HL-60 (cell line): ENCODE data around the gene MOB3B.

Experiments used
- DNase-seq, 2 experiments: peaks; one replicate each; pipeline ENCODE4 v3.0.0-alpha.2; 2010 to 2020; ENCODE audit warnings: low read depth in 1 of 2, low spot score in 1 of 2
- H3K27ac ChIP-seq: fragments of 250-450 bp; sonication (Bioruptor Pico); replicated peaks from 2 replicates; pipeline ENCODE4 v1.5.1; 2020; ENCODE audit warnings: mild to moderate bottlenecking, moderate library complexity
- H3K27me3 ChIP-seq: fragments of 250-450 bp; sonication (Bioruptor Pico); 2 replicates; pipeline ENCODE4 v1.5.1; 2021; ENCODE audit warnings: mild to moderate bottlenecking, moderate library complexity; ENCODE audit not compliant: insufficient read depth, poor library complexity, severe bottlenecking
- H3K4me3 ChIP-seq: replicated peaks from 2 replicates; pipeline ENCODE4 v1.5.1; 2011; ENCODE audit warnings: mild to moderate bottlenecking, control low read depth, low read length; ENCODE audit not compliant: insufficient read depth
- GABPA ChIP-seq: IDR thresholded peaks from 2 replicates; pipeline ENCODE4 v1.6.1; 2012; ENCODE audit warnings: low read depth
- POLR2AphosphoS5 ChIP-seq: IDR thresholded peaks from 2 replicates; pipeline ENCODE4 v1.6.1; 2012; ENCODE audit warnings: low read depth
- SPI1 ChIP-seq: IDR thresholded peaks from 2 replicates; pipeline ENCODE4 v1.6.1; 2012; ENCODE audit warnings: low read depth, mild to moderate bottlenecking, borderline replicate concordance
- TF ChIP-seq, protein P1 (sequence below): IDR thresholded peaks from 2 replicates; pipeline ENCODE4 v1.6.1; 2012; ENCODE audit warnings: low read depth; ENCODE audit not compliant: insufficient replicate concordance
- TF ChIP-seq, protein P2 (sequence below): IDR thresholded peaks from one replicate; pipeline ENCODE4 v1.5.1; 2011; ENCODE audit warnings: low read length, control low read depth, inconsistent platforms; ENCODE audit not compliant: insufficient read depth

The MOB3B gene

DNA sequence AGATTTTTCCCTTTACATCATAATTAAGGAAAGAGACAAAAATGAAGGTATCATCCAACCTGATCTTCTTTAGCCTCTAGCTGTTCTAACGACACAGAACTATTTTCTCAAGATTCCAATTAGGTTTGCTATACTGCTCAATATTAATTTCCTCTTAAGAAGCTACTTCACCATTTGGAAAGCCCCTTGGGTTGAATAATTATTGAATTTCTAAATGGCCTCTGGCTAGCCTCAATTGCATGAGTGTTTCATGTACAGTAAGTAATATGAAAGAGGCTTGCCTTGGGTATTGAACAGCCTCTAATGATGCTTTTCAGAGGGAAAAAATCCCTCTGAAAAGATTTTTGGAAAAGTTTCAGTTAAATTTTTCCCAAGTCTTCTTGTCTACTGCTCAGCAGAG is 3.7 kb upstream of the MOB3B start:
- no peak for DNase-seq
- H3K27me3 ChIP-seq: no peaks in the 10 kb centered on the region
- H3K27ac ChIP-seq: no peak overlapping the region
- TF ChIP-seq SPI1: no peak
- TF ChIP-seq, protein P1, sequence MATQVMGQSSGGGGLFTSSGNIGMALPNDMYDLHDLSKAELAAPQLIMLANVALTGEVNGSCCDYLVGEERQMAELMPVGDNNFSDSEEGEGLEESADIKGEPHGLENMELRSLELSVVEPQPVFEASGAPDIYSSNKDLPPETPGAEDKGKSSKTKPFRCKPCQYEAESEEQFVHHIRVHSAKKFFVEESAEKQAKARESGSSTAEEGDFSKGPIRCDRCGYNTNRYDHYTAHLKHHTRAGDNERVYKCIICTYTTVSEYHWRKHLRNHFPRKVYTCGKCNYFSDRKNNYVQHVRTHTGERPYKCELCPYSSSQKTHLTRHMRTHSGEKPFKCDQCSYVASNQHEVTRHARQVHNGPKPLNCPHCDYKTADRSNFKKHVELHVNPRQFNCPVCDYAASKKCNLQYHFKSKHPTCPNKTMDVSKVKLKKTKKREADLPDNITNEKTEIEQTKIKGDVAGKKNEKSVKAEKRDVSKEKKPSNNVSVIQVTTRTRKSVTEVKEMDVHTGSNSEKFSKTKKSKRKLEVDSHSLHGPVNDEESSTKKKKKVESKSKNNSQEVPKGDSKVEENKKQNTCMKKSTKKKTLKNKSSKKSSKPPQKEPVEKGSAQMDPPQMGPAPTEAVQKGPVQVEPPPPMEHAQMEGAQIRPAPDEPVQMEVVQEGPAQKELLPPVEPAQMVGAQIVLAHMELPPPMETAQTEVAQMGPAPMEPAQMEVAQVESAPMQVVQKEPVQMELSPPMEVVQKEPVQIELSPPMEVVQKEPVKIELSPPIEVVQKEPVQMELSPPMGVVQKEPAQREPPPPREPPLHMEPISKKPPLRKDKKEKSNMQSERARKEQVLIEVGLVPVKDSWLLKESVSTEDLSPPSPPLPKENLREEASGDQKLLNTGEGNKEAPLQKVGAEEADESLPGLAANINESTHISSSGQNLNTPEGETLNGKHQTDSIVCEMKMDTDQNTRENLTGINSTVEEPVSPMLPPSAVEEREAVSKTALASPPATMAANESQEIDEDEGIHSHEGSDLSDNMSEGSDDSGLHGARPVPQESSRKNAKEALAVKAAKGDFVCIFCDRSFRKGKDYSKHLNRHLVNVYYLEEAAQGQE: no peak
- TF ChIP-seq, protein P2, sequence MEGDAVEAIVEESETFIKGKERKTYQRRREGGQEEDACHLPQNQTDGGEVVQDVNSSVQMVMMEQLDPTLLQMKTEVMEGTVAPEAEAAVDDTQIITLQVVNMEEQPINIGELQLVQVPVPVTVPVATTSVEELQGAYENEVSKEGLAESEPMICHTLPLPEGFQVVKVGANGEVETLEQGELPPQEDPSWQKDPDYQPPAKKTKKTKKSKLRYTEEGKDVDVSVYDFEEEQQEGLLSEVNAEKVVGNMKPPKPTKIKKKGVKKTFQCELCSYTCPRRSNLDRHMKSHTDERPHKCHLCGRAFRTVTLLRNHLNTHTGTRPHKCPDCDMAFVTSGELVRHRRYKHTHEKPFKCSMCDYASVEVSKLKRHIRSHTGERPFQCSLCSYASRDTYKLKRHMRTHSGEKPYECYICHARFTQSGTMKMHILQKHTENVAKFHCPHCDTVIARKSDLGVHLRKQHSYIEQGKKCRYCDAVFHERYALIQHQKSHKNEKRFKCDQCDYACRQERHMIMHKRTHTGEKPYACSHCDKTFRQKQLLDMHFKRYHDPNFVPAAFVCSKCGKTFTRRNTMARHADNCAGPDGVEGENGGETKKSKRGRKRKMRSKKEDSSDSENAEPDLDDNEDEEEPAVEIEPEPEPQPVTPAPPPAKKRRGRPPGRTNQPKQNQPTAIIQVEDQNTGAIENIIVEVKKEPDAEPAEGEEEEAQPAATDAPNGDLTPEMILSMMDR: no peak
- TF ChIP-seq GABPA: no peak
- TF ChIP-seq POLR2AphosphoS5: no peak
- H3K4me3 ChIP-seq: no peak overlapping the region

DNA sequence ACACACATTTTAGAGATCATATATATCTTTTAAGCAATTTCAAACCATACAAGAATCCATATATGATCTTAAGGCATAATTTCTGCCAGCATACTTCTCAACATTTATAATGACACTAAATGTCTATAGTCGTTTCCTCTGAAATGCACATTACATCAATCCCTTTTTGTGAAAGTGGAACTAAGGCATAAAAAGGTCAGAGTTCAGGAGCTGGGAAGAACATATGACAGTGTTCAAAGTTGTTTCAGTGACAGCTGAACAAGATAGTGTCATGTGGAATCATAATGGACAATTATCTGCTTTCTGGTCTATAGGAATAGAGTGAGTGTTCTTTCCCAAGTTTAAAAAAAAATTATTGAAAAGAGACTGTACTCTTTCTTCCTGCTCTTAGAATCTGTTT is 2.4 kb upstream of the MOB3B start:
- Histone ChIP-seq H3K4me3 (no peak overlapping the region), H3K27me3 (no peaks in the 10 kb centered on the region), H3K27ac (no peak overlapping the region)
- TF ChIP-seq GABPA (no peak), SPI1 (no peak)
- DNase-seq: no peak

DNA sequence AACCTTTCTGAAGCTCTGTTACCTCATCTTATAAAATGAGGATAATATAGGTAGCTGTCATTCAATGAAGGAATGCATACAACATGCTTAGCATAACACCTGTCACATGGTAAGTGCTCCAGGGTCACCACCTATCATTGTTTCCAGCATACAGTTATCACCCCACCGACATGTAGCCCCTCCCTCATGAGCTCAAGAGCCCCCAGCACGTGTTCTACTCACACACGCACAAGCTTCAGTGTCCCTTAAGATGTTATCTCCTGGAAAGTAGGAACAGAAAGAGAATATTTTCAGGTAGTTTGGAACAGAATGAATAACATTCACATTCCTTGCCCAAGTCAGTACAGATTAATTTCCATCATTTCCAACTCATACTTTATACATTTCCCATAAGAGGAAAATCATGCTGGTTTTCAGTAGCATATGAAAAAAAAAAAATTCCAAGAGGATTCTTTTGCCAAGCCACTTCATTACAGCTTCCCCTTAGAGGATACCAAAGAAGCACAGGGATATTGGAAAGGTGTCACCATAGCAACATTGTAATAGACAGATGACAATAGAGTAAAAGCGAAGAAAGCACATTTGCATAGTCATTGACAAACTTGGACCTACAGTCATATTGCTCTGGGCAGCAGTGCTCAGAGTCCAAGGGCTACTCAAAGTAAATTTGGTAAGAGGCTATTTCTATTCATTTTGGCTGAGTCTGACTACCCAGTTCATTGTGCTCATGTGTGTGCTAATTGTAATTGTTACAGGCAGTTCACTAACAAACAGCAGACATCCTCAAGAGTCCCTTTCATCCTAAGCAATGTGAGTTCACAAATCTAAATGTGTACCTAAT is 1.5 kb upstream of the MOB3B start:
- no peaks in the 10 kb centered on the region for H3K27me3 ChIP-seq
- no peak overlapping the region for H3K4me3 ChIP-seq
- no peak for TF ChIP-seq POLR2AphosphoS5
- TF ChIP-seq, protein P2: no peak
- no peak for TF ChIP-seq GABPA
- TF ChIP-seq, protein P1: no peak
- no peak for TF ChIP-seq SPI1
- no peak for DNase-seq
- no peak overlapping the region for H3K27ac ChIP-seq

DNA sequence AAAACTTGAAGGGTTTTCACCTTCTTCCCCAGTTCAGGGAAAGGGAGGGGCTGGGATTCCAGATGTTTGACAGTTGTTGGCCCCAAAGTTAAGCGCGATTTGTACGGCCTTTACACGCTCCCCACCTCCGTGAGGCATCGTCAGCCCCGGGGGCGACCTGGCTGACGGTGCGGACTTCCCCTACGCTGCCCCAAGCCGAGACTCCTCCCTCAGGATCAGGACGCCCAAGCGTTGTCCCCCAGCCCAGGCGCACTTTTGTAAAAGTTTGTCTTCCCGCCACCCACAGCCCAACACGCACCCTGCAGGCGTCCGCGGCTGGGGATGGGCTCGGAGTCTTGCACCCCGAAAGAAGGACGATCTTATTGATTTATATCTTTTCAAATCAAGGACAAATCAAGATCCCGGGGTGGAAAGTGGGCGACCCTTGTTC is 713 bp downstream of the MOB3B start:
- Histone ChIP-seq H3K27me3 (no peaks in the 10 kb centered on the region), H3K4me3 (peak overlapping the region; percentile 53), H3K27ac (no peak overlapping the region)
- TF ChIP-seq POLR2AphosphoS5 (no peak), SPI1 (no peak), GABPA (no peak)
- TF ChIP-seq, protein P2: no peak
- TF ChIP-seq, protein P1: no peak
- DNase-seq: no peak
